ENCODE results near the gene IPO8.
"Not testable (repeated sequence)": the region's sequence is repeated elsewhere in the genome, so short reads cannot be mapped to it uniquely, and the experiment has no call there.

Gene IPO8

GRCh38 chr12:30617346-30618016, 78.2 kb downstream of the IPO8 start:
- in situ Hi-C loops (cut with HindIII; ENCODE audit: low sequenced_read_pairs) = no loop called here
- no peak for DNase-seq (ENCODE audit: low read depth, low spot score)
- no peak for TF ChIP-seq CTCF (IDR thresholded peaks at IDR 0.05; ENCODE audit: low read depth, low read length)
- H3K4me3 ChIP-seq (ENCODE audit: low read depth, low read length) = no peak overlapping the region

GRCh38 chr12:30614031-30614430, 81.6 kb downstream of the IPO8 start:
- no peak for TF ChIP-seq CTCF (IDR thresholded peaks at IDR 0.05; ENCODE audit: low read depth, low read length)
- no peak overlapping the region for H3K4me3 ChIP-seq (ENCODE audit: low read depth, low read length)
- DNase-seq (ENCODE audit: low read depth, low spot score) = no peak
- in situ Hi-C loops (cut with HindIII; ENCODE audit: low sequenced_read_pairs) = no loop called here

GRCh38 chr12:30613119-30613830, 82.4 kb downstream of the IPO8 start:
- TF ChIP-seq CTCF (IDR thresholded peaks at IDR 0.05; ENCODE audit: low read depth, low read length) = no peak
- peak; percentile 30 for DNase-seq (ENCODE audit: low read depth, low spot score)
- H3K4me3 ChIP-seq (ENCODE audit: low read depth, low read length) = no peak overlapping the region
- in situ Hi-C loops (cut with HindIII; ENCODE audit: low sequenced_read_pairs) = no loop called here

- in situ Hi-C loops (cut with HindIII; ENCODE audit: low sequenced_read_pairs) = no loop called here
- no peak for DNase-seq (ENCODE audit: low read depth, low spot score)
- TF ChIP-seq CTCF (IDR thresholded peaks at IDR 0.05; ENCODE audit: low read depth, low read length) = no peak
- no peak overlapping the region for H3K4me3 ChIP-seq (ENCODE audit: low read depth, low read length)
These were observed 85.0 kb downstream of the IPO8 start for GRCh38 chr12:30610718-30611117.

- H3K4me3 ChIP-seq (ENCODE audit: low read depth, low read length); DNase-seq (ENCODE audit: low read depth, low spot score); in situ Hi-C loops (cut with HindIII; ENCODE audit: low sequenced_read_pairs): not testable (repeated sequence)
These were observed 85.8 kb downstream of the IPO8 start for GRCh38 chr12:30609819-30610218.

GRCh38 chr12:30604302-30604701, 91.4 kb downstream of the IPO8 start:
- H3K4me3 ChIP-seq (ENCODE audit: low read depth, low read length); in situ Hi-C loops (cut with HindIII; ENCODE audit: low sequenced_read_pairs): not testable (repeated sequence)
- peak; percentile 19 for DNase-seq (ENCODE audit: low read depth, low spot score)

- no peak for DNase-seq (ENCODE audit: low read depth, low spot score)
- H3K4me3 ChIP-seq (ENCODE audit: low read depth, low read length) = no peak overlapping the region
- in situ Hi-C loops (cut with HindIII; ENCODE audit: low sequenced_read_pairs) = no loop called here
- no peak for TF ChIP-seq CTCF (IDR thresholded peaks at IDR 0.05; ENCODE audit: low read depth, low read length)
These were observed 92.5 kb downstream of the IPO8 start for GRCh38 chr12:30603129-30603528.

Measured in astrocyte of the spinal cord (primary cell).